Measurements from ENCODE around the gene MBD5.

Gene MBD5

GRCh38 chr2:148132412-148132811 is 111.5 kb downstream of the MBD5 start:
- no peak for DNase-seq

- DNase-seq = no peak
Observed at GRCh38 chr2:148135705-148136104, 114.8 kb downstream of the MBD5 start.

- DNase-seq = no peak
Observed at GRCh38 chr2:148136441-148136840, 115.5 kb downstream of the MBD5 start.

- no peak for DNase-seq
Observed at GRCh38 chr2:148161909-148162435, 141.1 kb downstream of the MBD5 start.

- DNase-seq = no peak
Observed at GRCh38 chr2:148162871-148163270, 142.0 kb downstream of the MBD5 start.

GRCh38 chr2:148165975-148166374 is 145.1 kb downstream of the MBD5 start:
- no peak for DNase-seq

GRCh38 chr2:148167241-148167766 is 146.4 kb downstream of the MBD5 start:
- DNase-seq = no peak

GRCh38 chr2:148167855-148168254 is 147.0 kb downstream of the MBD5 start:
- DNase-seq = no peak

- DNase-seq = no peak
Observed at GRCh38 chr2:148172131-148172753, 151.4 kb downstream of the MBD5 start.

GRCh38 chr2:148173168-148173567 is 152.3 kb downstream of the MBD5 start:
- no peak for DNase-seq

- DNase-seq = no peak
Observed at GRCh38 chr2:148177559-148177958, 156.7 kb downstream of the MBD5 start.

- DNase-seq = no peak
Observed at GRCh38 chr2:148179724-148180123, 158.8 kb downstream of the MBD5 start.

GRCh38 chr2:148184976-148185375 is 164.1 kb downstream of the MBD5 start:
- DNase-seq = no peak

- DNase-seq = no peak
Observed at GRCh38 chr2:148194882-148195281, 174.0 kb downstream of the MBD5 start.

GRCh38 chr2:148201075-148202004 is 180.4 kb downstream of the MBD5 start:
- DNase-seq = no peak

GRCh38 chr2:148202237-148202636 is 181.3 kb downstream of the MBD5 start:
- DNase-seq = no peak

- DNase-seq = no peak
Observed at GRCh38 chr2:148207111-148207510, 186.2 kb downstream of the MBD5 start.

- no peak for DNase-seq
Observed at GRCh38 chr2:148209603-148210002, 188.7 kb downstream of the MBD5 start.

- DNase-seq = no peak
Observed at GRCh38 chr2:148218326-148219075, 197.6 kb downstream of the MBD5 start.

- DNase-seq = no peak
Observed at GRCh38 chr2:148221166-148221565, 200.3 kb downstream of the MBD5 start.

- no peak for DNase-seq
Observed at GRCh38 chr2:148221926-148222325, 201.0 kb downstream of the MBD5 start.

GRCh38 chr2:148231858-148232257 is 211.0 kb downstream of the MBD5 start:
- DNase-seq = no peak

GRCh38 chr2:148234143-148234542 is 213.3 kb downstream of the MBD5 start:
- no peak for DNase-seq
